B cell (primary cell): ENCODE measurements around the gene C15orf62. TPM values are rescaled to one million over a fixed set of nuclear protein-coding genes. Genes with fewer than 3 reads are reported as not detected.

Experiments used
- ATAC-seq: fragments of 200-7000 bp; cut with Tn5 transposase; one replicate; pipeline ENCODE4 v1.10.0; 2021; ENCODE audit warnings: low read depth, mild to moderate bottlenecking, moderate number of reproducible peaks, moderate library complexity
- CTCF ChIA-PET: fragments of 350-600 bp; sonication (Branson Sonifier 250); formaldehyde crosslinking; loops from one replicate; lab custom pipeline; 2021; ENCODE audit warnings: antibody characterized with exemption, inconsistent platforms; lab: Charles Lee
- POLR2A ChIA-PET: fragments of 350-600 bp; sonication (Branson Sonifier 250); formaldehyde crosslinking; loops from one replicate; lab custom pipeline; 2021; ENCODE audit warnings: antibody characterized with exemption; lab: Charles Lee
- DNase-seq: peaks from one replicate; pipeline ENCODE4 v3.0.0; 2013
- H2AFZ ChIP-seq: 2 replicates; pipeline ENCODE4 v1.6.1; 2012; ENCODE audit warnings: mild to moderate bottlenecking, low read depth, low read length; ENCODE audit not compliant: insufficient read depth, poor library complexity, severe bottlenecking
- H3K27ac ChIP-seq, 2 donors: 1 replicate in 1 of 2; 2 replicates in 1 of 2; pipeline ENCODE4 v1.5.1; 2012 to 2013; ENCODE audit warnings: low read length in 2 of 2, mild to moderate bottlenecking in 2 of 2, moderate library complexity in 1 of 2
- H3K27me3 ChIP-seq, 4 experiments: fragments of 200-600 bp in 1 of 4; sonication (generic) in 1 of 4; replicated peaks in 1 of 4; 1 replicate in 2 of 4; 2 replicates in 2 of 4; pipeline versions ENCODE4 v1.6.1 to v1.7.0; 2013 to 2016; ENCODE audit warnings: low read length in 3 of 4, mild to moderate bottlenecking in 2 of 4, mixed read lengths in 1 of 4, moderate library complexity in 1 of 4; ENCODE audit not compliant: insufficient read depth in 4 of 4, control insufficient read depth in 3 of 4; ENCODE audit errors: control extremely low read depth in 1 of 4
- H3K36me3 ChIP-seq, 2 experiments: replicated peaks in 1 of 2; 1 replicate in 1 of 2; 2 replicates in 1 of 2; pipeline versions ENCODE4 v1.6.1 to v1.7.1; 2013; ENCODE audit warnings: low read length in 1 of 2; ENCODE audit not compliant: insufficient read depth in 2 of 2, control insufficient read depth in 1 of 2; ENCODE audit errors: control extremely low read depth in 1 of 2, extremely low read depth in 1 of 2
- H3K4me1 ChIP-seq, 2 donors: fragments of 200-600 bp in 1 of 2; sonication (generic) in 1 of 2; 1 replicate in 1 of 2; 2 replicates in 1 of 2; pipeline versions ENCODE4 v1.5.1 to v1.6.1; 2013 to 2017; ENCODE audit warnings: low read length in 2 of 2; ENCODE audit not compliant: control insufficient read depth in 2 of 2, insufficient read depth in 2 of 2
- H3K4me2 ChIP-seq: replicated peaks from 2 replicates; pipeline ENCODE3; 2012; ENCODE audit warnings: mild to moderate bottlenecking, low read depth, low read length; ENCODE audit not compliant: poor library complexity, severe bottlenecking
- H3K4me3 ChIP-seq, 5 experiments: fragments of 200-600 bp in 1 of 5; sonication (generic) in 1 of 5; 1 replicate in 3 of 5; 2 replicates in 2 of 5; pipeline versions ENCODE4 v1.5.1 to v1.7.0; 2011 to 2016; ENCODE audit warnings: low read length in 4 of 5, mild to moderate bottlenecking in 4 of 5, low read depth in 2 of 5, control low read depth in 1 of 5, moderate library complexity in 1 of 5; ENCODE audit not compliant: insufficient read depth in 1 of 5; ENCODE audit errors: control extremely low read depth in 1 of 5, extremely low read depth in 1 of 5
- H3K79me2 ChIP-seq: fragments of 200-600 bp; sonication (generic); one replicate; pipeline ENCODE4 v1.6.0; 2016; ENCODE audit warnings: low read length; ENCODE audit not compliant: control insufficient read depth, insufficient read depth
- H3K9ac ChIP-seq: fragments of 200-600 bp; sonication (generic); 2 replicates; pipeline ENCODE4 v1.6.1; 2017; ENCODE audit warnings: mild to moderate bottlenecking, low read length, moderate library complexity
- H3K9me3 ChIP-seq, 3 donors: one replicate each; pipeline versions ENCODE4 v1.6.1 to v1.7.1; 2013; ENCODE audit warnings: low read length in 2 of 3; ENCODE audit not compliant: control insufficient read depth in 2 of 3, insufficient read depth in 1 of 3; ENCODE audit errors: control extremely low read depth in 1 of 3
- H4K20me1 ChIP-seq: 2 replicates; pipeline ENCODE4 v1.6.0; 2012; ENCODE audit warnings: mild to moderate bottlenecking, low read length; ENCODE audit not compliant: insufficient read depth, control insufficient read depth, poor library complexity, severe bottlenecking
- H3K27ac Mint-ChIP-seq: one replicate; pipeline ENCODE4 v1.8.0; 2021; ENCODE audit warnings: mixed read lengths
- H3K27me3 Mint-ChIP-seq: one replicate; pipeline ENCODE4 v1.8.0; 2021; ENCODE audit warnings: mixed read lengths
- H3K4me1 Mint-ChIP-seq: one replicate; pipeline ENCODE4 v1.8.0; 2021; ENCODE audit warnings: mixed read lengths
- H3K4me3 Mint-ChIP-seq: one replicate; pipeline ENCODE4 v1.8.0; 2021; ENCODE audit warnings: mixed read lengths
- H3K9me3 Mint-ChIP-seq: one replicate; pipeline ENCODE4 v1.8.0; 2022; ENCODE audit warnings: mixed read lengths; ENCODE audit not compliant: insufficient read depth
- EZH2 ChIP-seq: IDR thresholded peaks from 2 replicates; pipeline ENCODE4 v1.6.1; 2012; ENCODE audit warnings: borderline replicate concordance, low read depth, mild to moderate bottlenecking, moderate library complexity, low read length; ENCODE audit not compliant: insufficient read depth, poor library complexity, severe bottlenecking
- WGBS: methylation state at CpG from one replicate; pipeline ENCODE4 v1.1.5; 2013; ENCODE audit warnings: missing lambda C conversion rate; ENCODE audit not compliant: insufficient coverage; 5-methylcytosine and 5-hydroxymethylcytosine counted together
- intact Hi-C: fragments of 100-400 bp; cut with micrococcal nuclease; formaldehyde crosslinking; loops from one replicate; pipeline ENCODE4 v1.10.0; 2022
- polyA plus RNA-seq: library from polyadenylated mRNA; depleted of rRNA; stranded (reverse); fragments of >200 nt; gene quantifications from 2 replicates; pipeline ENCODE4 v1.2.3, GENCODE V29; 2012
- total RNA-seq, 2 donors: library from RNA; stranded (reverse); fragments of 120-200 nt in 1 of 2; gene quantifications; 1 replicate in 1 of 2; 2 replicates in 1 of 2; pipeline versions ENCODE4 v1.2.3 to v1.2.4, GENCODE V29; 2013 to 2022
- TF ChIP-seq, protein P1 (sequence below): fragments of 200-600 bp; IDR thresholded peaks from one replicate; pipeline ENCODE4 v1.8.0; 2022; ENCODE audit warnings: antibody characterized with exemption, mild to moderate bottlenecking

The C15orf62 gene
- total and polyA plus RNA-seq, 2 donors (not counting 1 experiment from before 2014, with no cell fraction given) = 0.30 to 9.5 TPM

DNA sequence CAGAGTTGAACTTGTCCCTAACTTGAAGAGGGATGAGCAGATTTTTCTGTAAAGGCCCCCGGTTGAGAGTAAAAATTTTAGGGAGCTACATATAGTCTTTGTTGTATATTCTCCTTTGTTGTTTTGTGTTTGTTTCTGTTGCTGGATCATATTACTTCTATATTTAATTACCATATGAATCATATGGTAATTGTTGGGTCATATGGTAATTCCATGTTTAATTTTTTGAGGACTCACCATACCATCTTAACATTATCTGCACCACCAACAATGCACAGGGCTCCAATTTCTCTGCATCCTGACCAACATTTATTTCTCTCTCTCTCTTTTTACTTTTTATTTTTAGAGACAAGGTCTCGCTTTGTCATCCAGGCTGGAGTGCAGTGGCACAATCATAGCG, 29.7 kb downstream of the C15orf62 start:
- H3K4me3 ChIP-seq = no peak overlapping the region
- 100% methylated on average over 1 of the region's 3 CpGs for WGBS
- H3K27ac Mint-ChIP-seq = no peak overlapping the region
- peaks cover 0 to 6% of the 10 kb centered on the region in 2 experiments for H3K36me3 ChIP-seq
- peaks cover 18% of the 10 kb centered on the region for H3K4me1 Mint-ChIP-seq
- DNase-seq = no peak
- ChIA-PET CTCF (interaction anchor here (0.7 kb wide), 1 partner anchor 121 kb away, joined by 3 read pairs; no protein-coding TSS in a partner anchor), POLR2A (no interaction called here)
- H3K4me3 Mint-ChIP-seq = no peak overlapping the region
- no peaks in the 10 kb centered on the region for H3K27me3 Mint-ChIP-seq
- no peak overlapping the region for H2AFZ ChIP-seq
- H3K9ac ChIP-seq = no peak overlapping the region
- ATAC-seq = no peak
- no peak overlapping the region for H3K27ac ChIP-seq
- TF ChIP-seq, protein P1, sequence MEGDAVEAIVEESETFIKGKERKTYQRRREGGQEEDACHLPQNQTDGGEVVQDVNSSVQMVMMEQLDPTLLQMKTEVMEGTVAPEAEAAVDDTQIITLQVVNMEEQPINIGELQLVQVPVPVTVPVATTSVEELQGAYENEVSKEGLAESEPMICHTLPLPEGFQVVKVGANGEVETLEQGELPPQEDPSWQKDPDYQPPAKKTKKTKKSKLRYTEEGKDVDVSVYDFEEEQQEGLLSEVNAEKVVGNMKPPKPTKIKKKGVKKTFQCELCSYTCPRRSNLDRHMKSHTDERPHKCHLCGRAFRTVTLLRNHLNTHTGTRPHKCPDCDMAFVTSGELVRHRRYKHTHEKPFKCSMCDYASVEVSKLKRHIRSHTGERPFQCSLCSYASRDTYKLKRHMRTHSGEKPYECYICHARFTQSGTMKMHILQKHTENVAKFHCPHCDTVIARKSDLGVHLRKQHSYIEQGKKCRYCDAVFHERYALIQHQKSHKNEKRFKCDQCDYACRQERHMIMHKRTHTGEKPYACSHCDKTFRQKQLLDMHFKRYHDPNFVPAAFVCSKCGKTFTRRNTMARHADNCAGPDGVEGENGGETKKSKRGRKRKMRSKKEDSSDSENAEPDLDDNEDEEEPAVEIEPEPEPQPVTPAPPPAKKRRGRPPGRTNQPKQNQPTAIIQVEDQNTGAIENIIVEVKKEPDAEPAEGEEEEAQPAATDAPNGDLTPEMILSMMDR = no peak
- TF ChIP-seq EZH2 = no peak
- peaks cover 47% of the 10 kb centered on the region for H4K20me1 ChIP-seq
- H3K4me2 ChIP-seq = no peak overlapping the region
- intact Hi-C loops = no loop called here
- peaks cover 96% of the 10 kb centered on the region for H3K79me2 ChIP-seq
- H3K27me3 ChIP-seq = no peaks in the 10 kb centered on the region
- no peaks in the 10 kb centered on the region for H3K4me1 ChIP-seq
- H3K9me3 ChIP-seq = no peaks in the 10 kb centered on the region
- H3K9me3 Mint-ChIP-seq = no peaks in the 10 kb centered on the region

DNA sequence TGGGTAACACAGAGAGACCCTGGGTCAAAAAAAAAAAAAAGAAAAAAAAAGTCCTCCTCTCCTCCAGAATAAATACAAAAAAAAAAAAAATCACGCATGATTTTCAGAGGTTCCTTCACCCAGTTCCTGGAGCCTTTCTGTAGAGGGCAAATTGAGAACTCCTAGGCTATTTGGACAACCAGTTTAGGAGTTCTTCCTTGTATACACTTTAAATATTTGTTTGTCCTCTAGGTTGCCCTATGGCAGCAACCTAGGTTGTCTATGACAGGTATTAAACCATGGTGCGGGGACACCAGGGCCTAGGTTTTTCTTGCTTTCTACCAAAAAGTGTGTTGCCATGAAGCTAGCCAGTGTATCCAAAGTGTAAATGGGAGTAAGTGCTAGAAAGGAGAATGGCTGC, 33.3 kb downstream of the C15orf62 start:
- ChIA-PET POLR2A (interaction anchor here (0.7 kb wide), 1 partner anchor 100 kb away, joined by 6 read pairs; no protein-coding TSS in a partner anchor), CTCF (no interaction called here)
- H3K9ac ChIP-seq = no peak overlapping the region
- no peaks in the 10 kb centered on the region for H3K27me3 Mint-ChIP-seq
- H3K9me3 ChIP-seq = no peaks in the 10 kb centered on the region
- H3K4me1 Mint-ChIP-seq = peaks cover 25% of the 10 kb centered on the region
- no peak overlapping the region for H3K4me3 Mint-ChIP-seq
- H3K36me3 ChIP-seq = peaks cover 0 to 6% of the 10 kb centered on the region in 2 experiments
- peaks cover 87% of the 10 kb centered on the region for H3K79me2 ChIP-seq
- no peaks in the 10 kb centered on the region for H3K27me3 ChIP-seq
- H3K4me2 ChIP-seq = no peak overlapping the region
- no peak overlapping the region for H3K27ac ChIP-seq
- H3K4me1 ChIP-seq = peaks cover 9 to 11% of the 10 kb centered on the region in 2 donors
- H3K27ac Mint-ChIP-seq = no peak overlapping the region
- no peaks in the 10 kb centered on the region for H3K9me3 Mint-ChIP-seq
- DNase-seq = no peak
- no peak overlapping the region for H2AFZ ChIP-seq
- intact Hi-C loops = no loop called here
- H4K20me1 ChIP-seq = peaks cover 21% of the 10 kb centered on the region
- ATAC-seq = no peak
- TF ChIP-seq EZH2 = no peak
- TF ChIP-seq, protein P1 = no peak
- 100% methylated on average over 1 of the region's 2 CpGs for WGBS
- no peak overlapping the region for H3K4me3 ChIP-seq
